ENCODE data around the gene TNFRSF14. TPM values are rescaled to one million over a fixed set of nuclear protein-coding genes. Genes with fewer than 3 reads are reported as not detected.
A peak's percentile ranks its signal among the peaks of the same experiment; 100 is the strongest.

The TNFRSF14 gene
- total RNA-seq, 3 donors from 2014 or later (not counting 1 experiment from before 2014, with no cell fraction given): 228 to 266 (median 262) TPM

GRCh38 chr1:2555634-2556276, 416 bp upstream of the TNFRSF14 start:
- 0% methylated on average over 26 of the region's 26 CpGs for WGBS (ENCODE audit: insufficient coverage)
- peak overlapping the region; percentile 80 for H3K4me3 ChIP-seq (ENCODE audit: low read length)
- H3K27ac Mint-ChIP-seq: peak overlapping the region; percentile 96 to 99
- H3K9me3 ChIP-seq (ENCODE audit: control insufficient read depth, insufficient read depth, low read length): no peaks in the 10 kb centered on the region
- ATAC-seq (peak; percentile 62 to 76 (median 71)), DNase-seq (peak; percentile 80 to 88)
- intact Hi-C loops (cut with micrococcal nuclease): loop anchor here (2.0 kb wide), 1 partner anchor 29 kb away; no protein-coding TSS in a partner anchor
- no peak for TF ChIP-seq CTCF (IDR thresholded peaks at IDR 0.05)
- no peaks in the 10 kb centered on the region for H3K36me3 Mint-ChIP-seq
- peak overlapping the region; percentile 94 for H3K4me3 Mint-ChIP-seq
- H3K9me3 Mint-ChIP-seq: no peaks in the 10 kb centered on the region
- no peaks in the 10 kb centered on the region for H3K27me3 Mint-ChIP-seq (ENCODE audit: low read depth in 2 of 2)
- H3K4me1 Mint-ChIP-seq: peaks cover 19 to 50% of the 10 kb centered on the region in 2 donors
- H3K27me3 ChIP-seq (ENCODE audit: control insufficient read depth, insufficient read depth, low read length): no peaks in the 10 kb centered on the region
- peaks cover 28% of the 10 kb centered on the region for H3K36me3 ChIP-seq (ENCODE audit: control insufficient read depth, insufficient read depth, low read length)
- H3K27ac ChIP-seq (ENCODE audit: low read length): peak overlapping the region; percentile 97
- peaks cover 46% of the 10 kb centered on the region for H3K4me1 ChIP-seq (ENCODE audit: control insufficient read depth, insufficient read depth, low read length)

- H3K36me3 ChIP-seq (ENCODE audit: control insufficient read depth, insufficient read depth, low read length): peaks cover 37% of the 10 kb centered on the region
- H3K9me3 ChIP-seq (ENCODE audit: control insufficient read depth, insufficient read depth, low read length): no peaks in the 10 kb centered on the region
- H3K4me3 ChIP-seq (ENCODE audit: low read length): peak overlapping the region; percentile 80
- peak overlapping the region; percentile 96 to 99 for H3K27ac Mint-ChIP-seq
- ATAC-seq (peak; percentile 16 to 43 (median 28)), DNase-seq (peak; percentile 50 to 55)
- H3K4me1 ChIP-seq (ENCODE audit: control insufficient read depth, insufficient read depth, low read length): peaks cover 46% of the 10 kb centered on the region
- intact Hi-C loops (cut with micrococcal nuclease): loop anchor here (2.0 kb wide), 1 partner anchor 28 kb away; no protein-coding TSS in a partner anchor
- H3K4me1 Mint-ChIP-seq: peaks cover 19 to 58% of the 10 kb centered on the region in 2 donors
- H3K4me3 Mint-ChIP-seq: peak overlapping the region; percentile 94
- no peaks in the 10 kb centered on the region for H3K27me3 ChIP-seq (ENCODE audit: control insufficient read depth, insufficient read depth, low read length)
- H3K27ac ChIP-seq (ENCODE audit: low read length): peak overlapping the region; percentile 97
- H3K36me3 Mint-ChIP-seq: no peaks in the 10 kb centered on the region
- 4% methylated on average over 24 of the region's 24 CpGs for WGBS (ENCODE audit: insufficient coverage)
- H3K27me3 Mint-ChIP-seq (ENCODE audit: low read depth in 2 of 2): no peaks in the 10 kb centered on the region
- no peak for TF ChIP-seq CTCF (IDR thresholded peaks at IDR 0.05)
- H3K9me3 Mint-ChIP-seq: no peaks in the 10 kb centered on the region
Measured at GRCh38 chr1:2556678-2557481, 709 bp downstream of the TNFRSF14 start.

- DNase-seq (no peak), ATAC-seq (no peak)
- H3K27ac ChIP-seq (ENCODE audit: low read length): peak overlapping the region; percentile 97
- peak overlapping the region; percentile 94 for H3K4me3 Mint-ChIP-seq
- H3K27me3 Mint-ChIP-seq (ENCODE audit: low read depth in 2 of 2): no peaks in the 10 kb centered on the region
- H3K27ac Mint-ChIP-seq: peak overlapping the region; percentile 96 to 99
- H3K9me3 Mint-ChIP-seq: no peaks in the 10 kb centered on the region
- no peak for TF ChIP-seq CTCF (IDR thresholded peaks at IDR 0.05)
- whole genome bisulfite sequencing (ENCODE audit: insufficient coverage): 81% methylated on average over 30 of the region's 30 CpGs
- peak overlapping the region; percentile 80 for H3K4me3 ChIP-seq (ENCODE audit: low read length)
- H3K4me1 ChIP-seq (ENCODE audit: control insufficient read depth, insufficient read depth, low read length): peaks cover 46% of the 10 kb centered on the region
- intact Hi-C loops (cut with micrococcal nuclease): loop anchor here (2.0 kb wide), 1 partner anchor 27 kb away; no protein-coding TSS in a partner anchor
- H3K36me3 ChIP-seq (ENCODE audit: control insufficient read depth, insufficient read depth, low read length): peaks cover 43% of the 10 kb centered on the region
- no peaks in the 10 kb centered on the region for H3K27me3 ChIP-seq (ENCODE audit: control insufficient read depth, insufficient read depth, low read length)
- peaks cover 19 to 58% of the 10 kb centered on the region in 2 donors for H3K4me1 Mint-ChIP-seq
- no peaks in the 10 kb centered on the region for H3K9me3 ChIP-seq (ENCODE audit: control insufficient read depth, insufficient read depth, low read length)
- no peaks in the 10 kb centered on the region for H3K36me3 Mint-ChIP-seq
Measured at GRCh38 chr1:2557482-2558400, 1.6 kb downstream of the TNFRSF14 start.
